Motor neuron (in vitro differentiated cells): ENCODE data around the gene MARCHF9. TPM values are rescaled to one million over a fixed set of nuclear protein-coding genes. Genes with fewer than 3 reads are reported as not detected.

Experiments
- ATAC-seq, 8 experiments: fragments of 200-7000 bp; cut with Tn5 transposase; replicated peaks in 6 of 8; 2 replicates each; pipeline ENCODE4 v1.8.0; 2021; ENCODE audit warnings: mild to moderate bottlenecking in 8 of 8, moderate library complexity in 8 of 8
- H3K27ac ChIP-seq, 2 donors: fragments of 250-450 bp; sonication (Bioruptor Pico); 2 replicates each; pipeline ENCODE4 v1.9.0; 2021; ENCODE audit warnings: antibody characterized with exemption in 2 of 2, mild to moderate bottlenecking in 2 of 2, moderate library complexity in 1 of 2
- H3K4me1 ChIP-seq, 2 donors: fragments of 250-450 bp; sonication (Bioruptor Pico); replicated peaks in 1 of 2; 2 replicates each; pipeline ENCODE4 v1.6.1; 2021; ENCODE audit warnings: antibody characterized with exemption in 2 of 2, mild to moderate bottlenecking in 2 of 2, moderate library complexity in 1 of 2
- H3K4me3 ChIP-seq, 5 donors: fragments of 250-450 bp; sonication (Bioruptor Pico); 2 replicates each; pipeline ENCODE4 v1.9.0; 2021; ENCODE audit warnings: antibody characterized with exemption in 5 of 5, mild to moderate bottlenecking in 5 of 5, moderate library complexity in 4 of 5
- WGBS, 10 experiments: fragments of 450-650 bp; shearing (Covaris generic); methylation state at CpG; one replicate each; pipeline ENCODE4 v1.0.0; 2022; 5-methylcytosine and 5-hydroxymethylcytosine counted together
- in situ Hi-C, 9 experiments: fragments of 400-800 bp; cut with MboI; loops; one replicate each; pipeline ENCODE4 v1.15.0; 2021; ENCODE audit warnings: low sequenced_read_pairs in 9 of 9, low pct_unique_long_range_greater_than_20kb in 2 of 9; ENCODE audit not compliant: unreplicated experiment in 9 of 9
- total RNA-seq, 8 experiments: library from RNA; unstranded; fragments of 300-600 nt; gene quantifications; 2 replicates each; pipeline versions ENCODE4 v1.2.3 to v1.2.4, GENCODE V29; 2022

MARCHF9 gene
- total RNA-seq, 8 experiments from 2014 or later, result 1.7 to 23.0 (median 17.0) TPM

- Histone ChIP-seq H3K4me1 (peaks cover 26 to 33% of the 10 kb centered on the region in 2 donors), H3K27ac (no peak overlapping the region), H3K4me3 (peak overlapping the region; percentile 12 to 74 (median 24))
- WGBS, 10 experiments, result 0 to 21% (median 0%) methylated on average over 2 to 5 of the region's 49 CpGs; no CpG with 5 or more reads in 7 of the 10 experiments
- ATAC-seq, result peak; percentile 52 to 73 (median 62)
- in situ Hi-C loops, result no loop called here
Observed at GRCh38 chr12:57735952-57736740, 18.8 kb upstream of the MARCHF9 start.

GRCh38 chr12:57736741-57737466, 18.0 kb upstream of the MARCHF9 start:
- ATAC-seq, result no peak
- Histone ChIP-seq H3K4me1 (peaks cover 26 to 33% of the 10 kb centered on the region in 2 donors), H3K4me3 (peak overlapping the region; percentile 46 to 77 (median 71)), H3K27ac (no peak overlapping the region)
- in situ Hi-C loops, result no loop called here
- WGBS, 10 experiments, result 0 to 67% (median 2%) methylated on average over 2 to 24 of the region's 31 CpGs; no CpG with 5 or more reads in 5 of the 10 experiments

- in situ Hi-C loops, result no loop called here
- 0% methylated on average over 1 of the region's 110 CpGs; no CpG with 5 or more reads in 9 of the 10 experiments for WGBS, 10 experiments
- ATAC-seq, result peak; percentile 4 to 45 (median 38)
- peak overlapping the region; percentile 33 to 56 for H3K27ac ChIP-seq
- H3K4me3 ChIP-seq, result peak overlapping the region; percentile 46 to 77 (median 71)
- H3K4me1 ChIP-seq, result peaks cover 26 to 33% of the 10 kb centered on the region in 2 donors
Observed at GRCh38 chr12:57737467-57738460, 17.1 kb upstream of the MARCHF9 start.

GRCh38 chr12:57738661-57739237, 16.2 kb upstream of the MARCHF9 start, which contains the start of gene AGAP2:
TSS of gene AGAP2 (minus strand) at chr12:57738742. CDS start at chr12:57738246, 496 bp downstream.
- in situ Hi-C loops, result no loop called here
- H3K27ac ChIP-seq, result peak within 1 kb of the TSS; percentile 33 to 56
- ATAC-seq, result peak in 6 of 8 experiments; percentile 14 to 59 (median 50)
- WGBS, 10 experiments, result 0 to 2% (median 0%) methylated on average over 1 to 7 of the region's 36 CpGs; no CpG with 5 or more reads in 6 of the 10 experiments
- peak within 1 kb of the TSS; percentile 46 to 77 (median 71) for H3K4me3 ChIP-seq
- peaks cover 26 to 33% of the 10 kb centered on the region in 2 donors for H3K4me1 ChIP-seq

GRCh38 chr12:57739387-57739786, 15.5 kb upstream of the MARCHF9 start:
- H3K4me3 ChIP-seq, result peak overlapping the region in 3 of 5 donors; percentile 46 to 74 (median 65)
- in situ Hi-C loops, result no loop called here
- no peak overlapping the region for H3K27ac ChIP-seq
- WGBS, 10 experiments, result 12 to 46% (median 20%) methylated on average over 1 to 5 of the region's 7 CpGs; no CpG with 5 or more reads in 7 of the 10 experiments
- ATAC-seq, result no peak
- peaks cover 29 to 33% of the 10 kb centered on the region in 2 donors for H3K4me1 ChIP-seq

GRCh38 chr12:57739914-57740538, 14.9 kb upstream of the MARCHF9 start:
- WGBS, 10 experiments, result 0 to 100% (median 41%) methylated on average over 1 to 2 of the region's 10 CpGs; no CpG with 5 or more reads in 2 of the 10 experiments
- Histone ChIP-seq H3K4me3 (no peak overlapping the region), H3K4me1 (peaks cover 26 to 28% of the 10 kb centered on the region in 2 donors), H3K27ac (no peak overlapping the region)
- in situ Hi-C loops, result no loop called here
- ATAC-seq, result no peak

- H3K27ac ChIP-seq, result no peak overlapping the region
- no peak overlapping the region for H3K4me3 ChIP-seq
- 40 to 100% (median 73%) methylated on average over 1 to 3 of the region's 5 CpGs; no CpG with 5 or more reads in 3 of the 10 experiments for WGBS, 10 experiments
- peak in 1 of 8 experiments; percentile 1 for ATAC-seq
- in situ Hi-C loops, result no loop called here
- peaks cover 21 to 25% of the 10 kb centered on the region in 2 donors for H3K4me1 ChIP-seq
Observed at GRCh38 chr12:57740656-57741412, 14.1 kb upstream of the MARCHF9 start.

GRCh38 chr12:57741413-57741789, 13.5 kb upstream of the MARCHF9 start:
- ATAC-seq, result no peak
- 17 to 71% (median 43%) methylated on average over 1 of the region's 1 CpG; no CpG with 5 or more reads in 7 of the 10 experiments for WGBS, 10 experiments
- in situ Hi-C loops, result no loop called here
- Histone ChIP-seq H3K4me1 (peaks cover 22 to 26% of the 10 kb centered on the region in 2 donors), H3K4me3 (no peak overlapping the region), H3K27ac (no peak overlapping the region)

GRCh38 chr12:57741844-57742738, 12.8 kb upstream of the MARCHF9 start:
- H3K4me3 ChIP-seq, result no peak overlapping the region
- no peak for ATAC-seq
- in situ Hi-C loops, result no loop called here
- H3K4me1 ChIP-seq, result peaks cover 15 to 19% of the 10 kb centered on the region in 2 donors
- 16 to 100% (median 62%) methylated on average over 1 to 7 of the region's 14 CpGs; no CpG with 5 or more reads in 1 of the 10 experiments for WGBS, 10 experiments
- no peak overlapping the region for H3K27ac ChIP-seq

- H3K4me3 ChIP-seq, result peak overlapping the region in 3 of 5 donors; percentile 81 to 90 (median 84)
- 69 to 100% (median 94%) methylated on average over 1 to 2 of the region's 2 CpGs; no CpG with 5 or more reads in 1 of the 10 experiments for WGBS, 10 experiments
- in situ Hi-C loops, result no loop called here
- no peak overlapping the region for H3K27ac ChIP-seq
- peaks cover 13 to 14% of the 10 kb centered on the region in 2 donors for H3K4me1 ChIP-seq
- ATAC-seq, result no peak
Observed at GRCh38 chr12:57743769-57744168, 11.1 kb upstream of the MARCHF9 start.
